ENCODE measurements around the gene FAAP100.

GRCh38 chr17:81492202-81492601 lies 60.0 kb downstream of the FAAP100 start:
- TF ChIP-seq CTCF (IDR thresholded peaks at IDR 0.05) = no peak
- TF ChIP-seq EZH2 (IDR thresholded peaks at IDR 0.05; ENCODE audit: borderline replicate concordance, insufficient read depth, low read depth, low read length, poor library complexity, severe bottlenecking) = no peak

All from B cell (primary cell).